Stomach (tissue), 4 donors: ENCODE results near the gene PLA2G3.

Experiments used
- CTCF ChIP-seq, 7 experiments: fragments of 450-650 bp in 4 of 7; fragments of 200-600 bp in 3 of 7; sonication (generic) in 3 of 7; IDR thresholded peaks; one replicate each; pipeline ENCODE4 v1.5.1; 2016 to 2019; ENCODE audit warnings: antibody characterized with exemption in 7 of 7, control low read depth in 2 of 7, mild to moderate bottlenecking in 1 of 7
- EP300 ChIP-seq: sonication (generic); formaldehyde crosslinking; IDR thresholded peaks from one replicate; pipeline ENCODE4 v1.6.1; 2017; ENCODE audit warnings: antibody characterized with exemption
- POLR2A ChIP-seq, 4 donors: fragments of 450-650 bp; IDR thresholded peaks; one replicate each; pipeline ENCODE4 v1.6.1; 2016; ENCODE audit warnings: antibody characterized with exemption in 4 of 4, control low read depth in 2 of 4, mild to moderate bottlenecking in 1 of 4, moderate library complexity in 1 of 4
- POLR2AphosphoS5 ChIP-seq, 3 donors: sonication (generic); formaldehyde crosslinking; IDR thresholded peaks; one replicate each; pipeline ENCODE4 v1.6.1; 2016; ENCODE audit warnings: antibody characterized with exemption in 3 of 3

- TF ChIP-seq POLR2AphosphoS5 (IDR thresholded peaks at IDR 0.05): no peak
- no peak for TF ChIP-seq CTCF (IDR thresholded peaks at IDR 0.05)
- no peak for TF ChIP-seq POLR2A (IDR thresholded peaks at IDR 0.05)
- TF ChIP-seq EP300: no peak
These were observed 3.9 kb upstream of the PLA2G3 start for GRCh38 chr22:31144223-31144622.
